HL-60/S4 treated with retinoic acid at 250 ng/mL for 4 days and 3 days (cell line): ENCODE results near the gene TMEM273.

ENCODE experiments used
- in situ Hi-C: fragments of 300-500 bp; cut with MboI; formaldehyde crosslinking; loops from 2 replicates; pipeline ENCODE4 v1.7.0; 2022; ENCODE audit warnings: low sequenced_read_pairs

The TMEM273 gene

DNA sequence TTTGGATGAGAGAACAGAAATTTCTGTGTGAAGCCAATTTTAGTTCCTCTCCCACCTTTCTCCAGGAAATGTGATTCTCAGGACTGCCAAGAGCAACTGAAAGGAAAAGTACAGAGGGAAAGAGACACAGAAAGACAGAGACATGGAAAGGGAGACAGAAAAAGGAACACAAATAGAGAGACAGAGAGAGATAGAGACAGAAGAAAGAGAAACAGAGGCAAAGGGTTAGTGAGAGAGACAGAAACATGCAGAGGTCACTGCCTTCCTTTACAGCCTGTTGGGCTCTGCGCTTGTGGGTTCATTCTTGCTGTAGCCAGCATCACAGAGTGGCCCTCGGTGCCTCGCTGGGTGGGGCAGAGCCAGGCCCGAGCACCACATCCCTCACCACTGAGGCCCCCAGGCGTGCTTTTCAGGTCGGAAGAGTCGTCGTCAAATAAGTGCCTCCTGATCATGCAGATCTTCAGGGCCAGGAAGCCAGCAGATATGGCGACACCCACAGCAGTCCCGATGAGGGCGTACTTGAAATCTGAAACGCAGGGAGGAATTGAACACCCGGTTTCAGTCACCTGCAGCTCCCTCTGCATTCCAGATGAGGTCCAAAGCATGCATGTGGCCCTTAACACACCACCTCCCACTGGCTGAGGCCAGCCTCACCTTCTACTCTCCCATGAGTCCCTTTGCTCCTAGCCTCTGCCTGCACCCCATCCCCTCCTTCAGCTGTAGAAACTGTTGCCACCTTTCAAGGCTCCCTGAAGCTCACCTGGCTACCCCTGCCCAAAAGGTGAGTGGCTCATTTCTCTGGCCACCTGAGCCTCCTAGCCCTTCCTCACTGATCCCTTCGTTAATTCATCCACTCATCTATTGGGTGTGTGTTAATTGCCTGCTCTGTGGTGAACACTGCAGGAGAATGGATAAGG, 21.4 kb downstream of the TMEM273 start:
- in situ Hi-C loops = no loop called here

DNA sequence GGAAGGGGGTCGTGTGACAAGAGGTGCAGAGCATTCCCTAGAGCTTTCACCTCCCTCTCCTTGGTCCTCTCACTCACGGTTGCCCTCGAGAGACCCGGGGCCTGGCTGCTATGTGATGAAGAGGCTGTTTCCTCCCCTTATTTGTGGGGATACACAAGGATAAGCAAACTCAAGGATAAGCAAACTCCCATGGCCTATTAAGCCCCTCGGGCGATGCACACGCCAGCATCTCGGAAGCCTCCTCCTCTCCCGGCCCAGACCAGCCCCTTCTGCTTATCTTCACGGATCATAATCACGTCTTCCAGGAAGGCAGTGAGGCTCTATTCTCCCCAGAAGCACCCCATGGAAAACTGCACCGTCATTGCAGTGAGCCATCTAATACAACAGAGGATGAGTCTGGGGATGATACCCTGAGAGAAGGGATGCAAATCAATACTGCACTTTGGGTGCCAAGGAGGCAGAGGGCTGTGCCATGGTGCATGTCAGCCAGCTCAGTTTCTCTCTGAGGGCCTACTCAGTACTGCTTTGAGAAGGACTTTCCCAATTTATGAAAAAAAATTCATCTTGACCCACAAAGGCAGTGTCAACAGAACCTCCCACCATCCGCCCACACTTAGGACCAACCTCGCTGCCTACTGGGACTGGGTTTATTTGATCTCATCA, 22.2 kb downstream of the TMEM273 start:
- in situ Hi-C loops = no loop called here

GRCh38 chr10:49165259-49165658, 22.9 kb downstream of the TMEM273 start:
- in situ Hi-C loops = no loop called here

DNA sequence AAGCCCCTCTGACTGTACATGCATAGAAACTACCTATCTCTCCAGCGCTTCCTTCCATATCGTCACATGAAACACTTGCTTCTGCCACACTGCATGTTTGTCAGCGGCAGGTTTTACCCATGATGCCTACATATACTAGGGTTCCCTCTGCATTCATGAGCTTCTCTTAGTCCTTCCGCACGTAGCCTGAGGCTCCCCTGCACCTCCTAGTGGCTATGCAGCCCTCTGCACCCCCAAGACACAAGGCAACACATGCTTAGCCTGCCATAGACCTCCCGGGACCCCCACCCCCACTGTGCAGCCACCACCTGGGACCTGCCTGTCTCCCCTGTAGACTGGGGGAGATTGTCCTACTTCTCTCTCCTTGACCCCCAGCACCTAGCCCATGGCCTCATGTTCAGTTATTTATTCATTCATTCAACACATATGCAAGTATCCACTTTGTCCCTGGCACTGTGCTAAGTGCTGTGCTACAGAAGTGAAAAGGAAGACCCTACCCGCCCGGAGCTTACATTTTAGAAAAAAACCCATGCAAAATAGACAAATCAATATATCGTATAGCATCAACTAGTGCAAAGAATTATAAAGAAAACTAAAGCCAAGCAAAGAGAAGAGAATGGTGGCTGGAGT, 23.5 kb downstream of the TMEM273 start:
- in situ Hi-C loops = no loop called here

DNA sequence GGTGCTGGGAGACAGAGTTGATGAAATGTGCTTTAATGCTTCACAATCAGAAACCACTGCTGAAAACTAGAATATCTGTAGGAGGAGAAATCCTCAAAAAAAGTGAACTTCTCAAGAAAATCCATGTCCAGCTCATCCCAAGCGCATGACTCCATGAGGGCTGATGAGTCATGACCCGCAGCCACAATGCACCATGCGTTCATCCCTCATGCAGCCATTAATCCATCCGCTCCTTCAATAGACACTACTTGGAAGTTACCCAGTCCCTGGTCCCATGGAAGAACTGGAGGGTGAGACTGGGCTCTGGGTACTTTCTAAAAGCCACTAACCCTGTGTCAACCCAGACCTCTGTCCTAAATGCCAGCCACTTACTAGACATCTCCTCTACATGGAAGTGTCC, 24.4 kb downstream of the TMEM273 start:
- in situ Hi-C loops = no loop called here

- in situ Hi-C loops = no loop called here
Measured at GRCh38 chr10:49162761-49163310, 25.4 kb downstream of the TMEM273 start.

- in situ Hi-C loops = no loop called here
Measured at GRCh38 chr10:49162063-49162462, 26.1 kb downstream of the TMEM273 start.

- in situ Hi-C loops = no loop called here
Measured at GRCh38 chr10:49161411-49161997, 26.7 kb downstream of the TMEM273 start.

- in situ Hi-C loops = no loop called here
Measured at GRCh38 chr10:49160814-49161213, 27.4 kb downstream of the TMEM273 start.

DNA sequence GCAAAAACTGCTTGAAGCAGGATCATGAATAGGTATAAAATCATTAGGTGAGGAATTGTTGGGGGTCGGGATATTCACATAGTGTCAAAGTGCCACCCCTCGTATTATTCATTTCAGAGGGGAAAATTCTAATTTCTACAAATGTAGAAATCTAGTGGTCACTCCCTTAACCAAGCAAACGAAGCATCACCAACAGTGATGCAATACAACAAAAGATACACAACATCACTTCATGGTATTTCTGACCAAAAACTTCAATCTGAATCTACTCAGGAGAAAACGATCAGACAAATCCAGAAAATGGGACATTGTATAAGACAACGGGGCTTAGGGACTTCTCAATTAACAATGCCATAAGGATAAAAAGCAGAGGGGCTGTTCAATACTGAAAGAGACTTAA, 28.1 kb downstream of the TMEM273 start:
- in situ Hi-C loops = no loop called here

DNA sequence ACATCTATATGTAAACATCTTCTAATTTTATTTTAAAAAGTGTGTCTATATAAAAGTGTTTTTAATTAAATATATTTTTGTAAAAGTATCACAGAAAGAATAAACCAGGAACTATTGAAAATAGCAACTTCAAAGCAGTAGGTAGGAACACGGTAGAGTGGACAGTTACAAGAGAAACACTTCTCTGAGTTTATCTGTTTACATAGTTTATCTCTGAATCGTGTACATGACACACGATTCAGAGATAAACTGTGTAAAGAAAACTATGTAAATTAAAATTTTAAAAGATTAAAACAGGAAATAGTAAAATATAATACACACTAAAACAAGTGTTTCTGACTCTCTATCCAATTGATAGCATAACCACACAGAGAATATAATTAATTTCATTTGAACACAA, 29.3 kb downstream of the TMEM273 start:
- in situ Hi-C loops = no loop called here

DNA sequence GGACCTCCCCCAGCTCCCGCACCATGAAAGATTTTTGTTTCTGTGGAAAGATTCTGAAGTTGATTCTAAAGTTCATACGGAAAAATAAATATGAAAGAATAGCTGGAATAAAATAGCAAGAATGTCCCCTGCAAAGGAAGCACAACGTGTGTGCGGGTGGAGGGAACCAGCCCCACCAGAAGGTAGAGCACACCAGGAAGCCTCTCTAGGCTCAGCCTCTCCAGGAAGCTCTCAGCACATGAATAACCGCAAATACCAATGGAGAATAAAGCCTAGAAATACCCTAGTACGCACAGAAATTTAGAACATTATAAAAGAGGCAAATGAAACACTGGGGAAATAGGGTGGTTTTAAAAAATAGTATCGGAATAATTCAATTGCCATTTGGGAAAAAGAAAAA, 29.8 kb downstream of the TMEM273 start:
- in situ Hi-C loops = no loop called here

DNA sequence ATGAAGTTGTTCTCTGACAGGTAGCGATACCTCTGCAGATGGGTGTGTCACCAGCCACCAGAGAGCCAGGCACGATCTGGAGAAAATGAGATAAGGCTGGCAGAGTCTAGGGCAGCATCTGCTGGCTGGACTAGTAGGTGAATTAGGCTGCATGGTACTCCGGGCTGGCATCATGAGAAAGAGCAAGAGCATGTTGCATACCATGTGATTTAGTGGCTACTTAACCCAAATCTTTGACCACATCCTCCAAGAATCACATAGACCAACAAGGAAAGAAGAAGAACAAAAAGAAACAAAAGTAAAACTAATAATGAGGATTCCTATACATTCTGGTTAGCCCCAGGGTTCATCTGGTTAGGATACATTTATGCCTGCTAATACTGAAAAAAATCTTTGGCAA, 31.0 kb downstream of the TMEM273 start:
- in situ Hi-C loops = no loop called here

- in situ Hi-C loops = no loop called here
Measured at GRCh38 chr10:49154641-49155040, 33.5 kb downstream of the TMEM273 start.

- in situ Hi-C loops = no loop called here
Measured at GRCh38 chr10:49153971-49154370, 34.2 kb downstream of the TMEM273 start.

GRCh38 chr10:49153115-49153514, 35.1 kb downstream of the TMEM273 start:
- in situ Hi-C loops = no loop called here

GRCh38 chr10:49152663-49153062, 35.5 kb downstream of the TMEM273 start:
- in situ Hi-C loops = no loop called here

DNA sequence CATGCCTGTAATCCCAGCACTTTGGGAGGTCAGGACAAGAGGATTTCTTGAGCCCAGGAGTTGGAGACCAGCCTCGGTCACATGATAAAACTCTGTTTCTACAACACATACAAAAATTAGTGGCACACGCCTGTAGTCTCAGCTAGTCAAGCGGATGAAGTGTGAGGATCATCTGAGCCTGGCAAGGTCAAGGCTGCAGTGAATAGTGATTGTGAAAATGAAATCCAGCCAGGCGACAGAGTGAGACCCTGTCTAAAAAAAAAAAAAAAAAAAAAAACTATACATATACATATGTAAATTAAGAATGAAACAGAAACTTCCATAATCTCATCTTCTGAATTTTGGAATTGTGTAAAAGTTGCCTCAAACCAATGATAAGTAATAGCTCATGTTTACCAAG, 36.2 kb downstream of the TMEM273 start:
- in situ Hi-C loops = no loop called here

DNA sequence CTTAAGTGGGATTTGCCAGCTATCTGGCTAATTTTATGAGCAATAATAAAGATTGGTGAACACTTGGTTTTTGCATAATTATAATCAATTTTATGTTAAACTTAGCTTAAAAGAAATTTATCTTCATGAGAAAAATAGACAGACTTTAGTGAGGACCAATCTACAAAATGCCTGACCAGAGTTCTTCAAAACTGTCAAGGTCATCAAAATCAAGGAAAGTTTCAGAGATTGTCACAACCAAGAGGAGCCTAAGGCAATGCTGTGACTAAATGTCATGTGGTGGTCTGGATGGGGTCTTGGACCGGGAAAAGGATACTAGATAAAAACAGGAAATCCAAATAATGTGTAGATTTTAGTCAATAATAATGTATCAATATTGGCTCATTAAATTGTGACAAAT, 36.7 kb downstream of the TMEM273 start:
- in situ Hi-C loops = no loop called here

DNA sequence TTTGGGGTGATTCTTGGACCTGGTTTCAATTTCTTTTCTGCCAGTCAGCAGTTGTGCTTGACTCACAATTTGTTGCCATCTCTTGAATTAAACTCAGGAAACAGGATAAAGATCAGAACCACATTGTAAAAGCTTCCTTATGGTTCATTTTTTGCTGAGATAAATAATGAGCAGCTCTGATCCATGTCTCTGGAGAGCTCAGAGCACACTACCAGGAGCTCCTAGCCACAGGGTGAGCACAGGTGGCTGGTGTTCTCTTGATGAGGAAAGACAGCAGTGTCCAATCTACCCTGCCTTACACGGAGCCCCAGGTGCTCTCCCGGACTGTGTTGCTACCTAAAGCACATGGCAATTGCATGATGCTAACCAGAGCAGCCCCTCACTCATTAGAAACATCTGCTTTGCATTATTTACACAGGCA, 37.2 kb downstream of the TMEM273 start:
- in situ Hi-C loops = no loop called here

GRCh38 chr10:49150426-49150825, 37.8 kb downstream of the TMEM273 start:
- in situ Hi-C loops = no loop called here
